Raji (cell line): ENCODE measurements around the gene GDF15.

Experiments used
- POLR2A ChIP-seq: IDR thresholded peaks from 2 replicates; pipeline ENCODE4 v1.6.1; 2011; ENCODE audit warnings: low read depth, low read length, control low read depth; ENCODE audit not compliant: insufficient read depth

GDF15 gene

GRCh38 chr19:18388100-18388959 lies 2.4 kb downstream of the GDF15 start:
- TF ChIP-seq POLR2A, result no peak

- no peak for TF ChIP-seq POLR2A
Observed at GRCh38 chr19:18388960-18389725, 3.2 kb downstream of the GDF15 start.

GRCh38 chr19:18389726-18390064 lies 3.7 kb downstream of the GDF15 start:
- TF ChIP-seq POLR2A, result no peak

- no peak for TF ChIP-seq POLR2A
Observed at GRCh38 chr19:18390065-18390907, 4.3 kb downstream of the GDF15 start.

- no peak for TF ChIP-seq POLR2A
Observed at GRCh38 chr19:18391509-18392075, 5.6 kb downstream of the GDF15 start.

- TF ChIP-seq POLR2A, result no peak
Observed at GRCh38 chr19:18392417-18392816, 6.5 kb downstream of the GDF15 start.

GRCh38 chr19:18392926-18393325 lies 7.0 kb downstream of the GDF15 start:
- no peak for TF ChIP-seq POLR2A

GRCh38 chr19:18393836-18394235 lies 7.9 kb downstream of the GDF15 start:
- no peak for TF ChIP-seq POLR2A

GRCh38 chr19:18396471-18397241 lies 10.7 kb downstream of the GDF15 start:
- TF ChIP-seq POLR2A, result no peak

- no peak for TF ChIP-seq POLR2A
Observed at GRCh38 chr19:18397242-18398202, 11.6 kb downstream of the GDF15 start, which contains the start of gene LRRC25. Gene LRRC25 (minus strand): TSS chr19:18397622. CDS start chr19:18396963, 659 bp downstream.

- no peak for TF ChIP-seq POLR2A
Observed at GRCh38 chr19:18399008-18399407, 13.1 kb downstream of the GDF15 start.

GRCh38 chr19:18401580-18402112 lies 15.7 kb downstream of the GDF15 start:
- no peak for TF ChIP-seq POLR2A

GRCh38 chr19:18406749-18407148 lies 20.8 kb downstream of the GDF15 start:
- TF ChIP-seq POLR2A, result no peak
